ENCODE results near the gene UBD. TPM values are rescaled to one million over a fixed set of nuclear protein-coding genes. Genes with fewer than 3 reads are reported as not detected.

Gene UBD
- total RNA-seq, 1 experiment from 2014 or later, result 4.9 TPM

DNA sequence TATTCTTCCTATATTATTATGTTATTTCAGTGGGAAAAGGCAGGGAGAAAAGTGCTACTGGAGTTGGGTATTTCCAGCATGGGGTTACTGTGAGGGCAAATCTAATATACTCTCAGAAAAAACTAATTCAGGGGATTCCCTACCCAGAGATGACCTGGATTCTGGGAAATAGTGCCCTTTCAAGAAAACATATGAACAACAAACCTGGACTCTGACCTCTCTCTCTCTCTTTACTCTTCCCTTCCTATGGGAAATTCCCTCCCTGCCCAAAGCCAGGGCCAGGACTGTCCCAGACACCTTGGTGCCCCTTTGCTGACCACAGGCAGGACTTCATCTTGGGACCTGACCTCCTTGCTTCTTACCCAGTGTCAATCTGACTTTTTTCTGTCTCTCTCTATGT, 1.6 kb upstream of the UBD start:
- no TSS peak for BruUV-seq (replicated peaks)
- H3K9me3 ChIP-seq, result no peaks in the 10 kb centered on the region
- H3K27ac Mint-ChIP-seq (ENCODE audit: unreplicated experiment), result peak overlapping the region; percentile 11
- no peak overlapping the region for H3K4me3 Mint-ChIP-seq (ENCODE audit: unreplicated experiment)
- H3K9me3 Mint-ChIP-seq (ENCODE audit: unreplicated experiment), result peaks cover 18% of the 10 kb centered on the region
- H3K4me1 Mint-ChIP-seq (ENCODE audit: low read depth, unreplicated experiment), result peaks cover 21% of the 10 kb centered on the region
- POLR2A ChIA-PET, result no interaction called here
- H3K27me3 ChIP-seq (replicated peaks; ENCODE audit: control insufficient read depth, insufficient read depth, low read length), result no peaks in the 10 kb centered on the region
- CTCF ChIA-PET, result no interaction called here
- TF ChIP-seq, protein P1, sequence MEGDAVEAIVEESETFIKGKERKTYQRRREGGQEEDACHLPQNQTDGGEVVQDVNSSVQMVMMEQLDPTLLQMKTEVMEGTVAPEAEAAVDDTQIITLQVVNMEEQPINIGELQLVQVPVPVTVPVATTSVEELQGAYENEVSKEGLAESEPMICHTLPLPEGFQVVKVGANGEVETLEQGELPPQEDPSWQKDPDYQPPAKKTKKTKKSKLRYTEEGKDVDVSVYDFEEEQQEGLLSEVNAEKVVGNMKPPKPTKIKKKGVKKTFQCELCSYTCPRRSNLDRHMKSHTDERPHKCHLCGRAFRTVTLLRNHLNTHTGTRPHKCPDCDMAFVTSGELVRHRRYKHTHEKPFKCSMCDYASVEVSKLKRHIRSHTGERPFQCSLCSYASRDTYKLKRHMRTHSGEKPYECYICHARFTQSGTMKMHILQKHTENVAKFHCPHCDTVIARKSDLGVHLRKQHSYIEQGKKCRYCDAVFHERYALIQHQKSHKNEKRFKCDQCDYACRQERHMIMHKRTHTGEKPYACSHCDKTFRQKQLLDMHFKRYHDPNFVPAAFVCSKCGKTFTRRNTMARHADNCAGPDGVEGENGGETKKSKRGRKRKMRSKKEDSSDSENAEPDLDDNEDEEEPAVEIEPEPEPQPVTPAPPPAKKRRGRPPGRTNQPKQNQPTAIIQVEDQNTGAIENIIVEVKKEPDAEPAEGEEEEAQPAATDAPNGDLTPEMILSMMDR (IDR thresholded peaks at IDR 0.05; ENCODE audit: insufficient read depth in 1 of 2, low read depth in 1 of 2, low read length in 1 of 2, severe bottlenecking in 1 of 2, unreplicated experiment in 1 of 2), result no peak
- peaks cover 20% of the 10 kb centered on the region; the same call in 1 of the 2 replicates for H3K4me1 ChIP-seq
- H3K4me3 ChIP-seq (ENCODE audit: low read depth, low read length), result no peak overlapping the region
- no peaks in the 10 kb centered on the region for H3K27me3 Mint-ChIP-seq (ENCODE audit: insufficient read depth, unreplicated experiment)
- intact Hi-C loops (cut with micrococcal nuclease; ENCODE audit: unreplicated experiment), result no loop called here
- no peaks in the 10 kb centered on the region for H3K36me3 Mint-ChIP-seq (ENCODE audit: insufficient read depth, unreplicated experiment)
- no peaks in the 10 kb centered on the region for H3K36me3 ChIP-seq (ENCODE audit: control insufficient read depth, insufficient read depth, low read length)
- no peak for DNase-seq

DNA sequence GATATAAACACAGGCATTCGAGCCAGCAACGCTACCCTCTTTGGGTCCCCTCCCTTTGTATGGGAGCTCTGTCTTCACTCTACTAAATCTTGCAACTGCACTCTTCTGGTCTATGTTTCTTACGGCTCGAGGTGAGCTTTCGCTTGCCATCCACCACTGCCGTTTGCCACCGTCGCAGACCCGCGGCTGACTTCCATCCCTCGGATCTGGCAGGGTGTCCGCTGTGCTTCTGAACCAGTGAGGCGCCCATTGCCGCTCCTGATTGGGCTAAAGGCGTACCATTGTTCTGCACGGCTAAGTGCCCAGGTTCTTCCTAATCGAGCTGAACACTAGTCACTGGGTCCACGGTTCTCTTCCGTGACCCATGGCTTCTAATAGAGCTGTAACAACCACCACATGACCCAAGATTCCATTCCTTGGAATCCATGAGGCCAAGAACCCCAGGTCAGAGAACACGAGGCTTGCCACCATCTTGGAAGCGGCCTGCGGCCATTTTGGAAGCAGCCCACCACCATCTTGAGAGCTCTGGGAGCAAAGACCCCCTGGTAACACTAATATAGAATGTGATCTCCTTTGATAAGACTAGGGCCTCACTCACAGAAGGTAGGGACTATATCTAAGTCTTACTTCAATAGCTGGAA, 973 bp downstream of the UBD start:
- H3K4me3 Mint-ChIP-seq (ENCODE audit: unreplicated experiment), result no peak overlapping the region
- H3K9me3 Mint-ChIP-seq (ENCODE audit: unreplicated experiment), result peaks cover 35% of the 10 kb centered on the region
- no TSS peak for BruUV-seq (replicated peaks)
- TF ChIP-seq, protein P1 (IDR thresholded peaks at IDR 0.05; ENCODE audit: insufficient read depth in 1 of 2, low read depth in 1 of 2, low read length in 1 of 2, severe bottlenecking in 1 of 2, unreplicated experiment in 1 of 2), result no peak
- intact Hi-C loops (cut with micrococcal nuclease; ENCODE audit: unreplicated experiment), result no loop called here
- Histone ChIP-seq H3K4me1 (peaks cover 20% of the 10 kb centered on the region; the same call in 1 of the 2 replicates), H3K27me3 (replicated peaks; ENCODE audit: control insufficient read depth, insufficient read depth, low read length) (no peaks in the 10 kb centered on the region), H3K4me3 (ENCODE audit: low read depth, low read length) (no peak overlapping the region), H3K9me3 (no peaks in the 10 kb centered on the region), H3K36me3 (ENCODE audit: control insufficient read depth, insufficient read depth, low read length) (no peaks in the 10 kb centered on the region)
- DNase-seq, result no peak
- peaks cover 21% of the 10 kb centered on the region for H3K4me1 Mint-ChIP-seq (ENCODE audit: low read depth, unreplicated experiment)
- CTCF ChIA-PET, result interaction anchor here (1.0 kb wide), 1 partner anchor 95 kb away, joined by 3 read pairs; no protein-coding TSS in a partner anchor
- H3K36me3 Mint-ChIP-seq (ENCODE audit: insufficient read depth, unreplicated experiment), result no peaks in the 10 kb centered on the region
- POLR2A ChIA-PET, result no interaction called here
- H3K27ac Mint-ChIP-seq (ENCODE audit: unreplicated experiment), result no peak overlapping the region
- H3K27me3 Mint-ChIP-seq (ENCODE audit: insufficient read depth, unreplicated experiment), result no peaks in the 10 kb centered on the region

DNA sequence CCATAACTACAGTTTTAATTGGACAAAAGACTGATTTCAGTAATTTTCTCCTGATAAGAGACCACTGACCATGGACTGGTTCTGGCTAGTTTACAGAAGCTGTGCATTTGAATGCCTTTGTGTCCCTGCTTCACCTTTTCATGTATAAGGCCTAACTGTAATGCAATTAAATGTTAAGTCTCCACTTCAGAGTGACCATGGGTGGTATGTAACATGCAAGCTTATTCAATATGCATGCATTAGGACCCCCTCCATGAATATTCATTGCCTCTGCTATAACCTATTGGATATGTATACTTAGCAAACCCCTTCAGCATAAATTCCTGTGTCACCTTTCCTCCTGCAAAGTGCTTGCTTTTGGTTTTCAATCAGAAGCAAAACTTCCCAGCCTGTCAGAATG, 2.2 kb downstream of the UBD start:
- Histone ChIP-seq H3K36me3 (ENCODE audit: control insufficient read depth, insufficient read depth, low read length) (no peaks in the 10 kb centered on the region), H3K4me3 (ENCODE audit: low read depth, low read length) (no peak overlapping the region), H3K4me1 (peaks cover 20% of the 10 kb centered on the region; the same call in 1 of the 2 replicates), H3K27me3 (replicated peaks; ENCODE audit: control insufficient read depth, insufficient read depth, low read length) (no peaks in the 10 kb centered on the region), H3K9me3 (no peaks in the 10 kb centered on the region)
- H3K4me3 Mint-ChIP-seq (ENCODE audit: unreplicated experiment), result no peak overlapping the region
- CTCF ChIA-PET, result no interaction called here
- peaks cover 34% of the 10 kb centered on the region for H3K9me3 Mint-ChIP-seq (ENCODE audit: unreplicated experiment)
- no peaks in the 10 kb centered on the region for H3K27me3 Mint-ChIP-seq (ENCODE audit: insufficient read depth, unreplicated experiment)
- intact Hi-C loops (cut with micrococcal nuclease; ENCODE audit: unreplicated experiment), result no loop called here
- no peak for DNase-seq
- H3K4me1 Mint-ChIP-seq (ENCODE audit: low read depth, unreplicated experiment), result peaks cover 21% of the 10 kb centered on the region
- H3K27ac Mint-ChIP-seq (ENCODE audit: unreplicated experiment), result no peak overlapping the region
- BruUV-seq (replicated peaks), result no TSS peak
- TF ChIP-seq, protein P1 (IDR thresholded peaks at IDR 0.05; ENCODE audit: insufficient read depth in 1 of 2, low read depth in 1 of 2, low read length in 1 of 2, severe bottlenecking in 1 of 2, unreplicated experiment in 1 of 2), result no peak
- POLR2A ChIA-PET, result no interaction called here
- H3K36me3 Mint-ChIP-seq (ENCODE audit: insufficient read depth, unreplicated experiment), result no peaks in the 10 kb centered on the region
